Measurements from ENCODE around the gene SSBP3. TPM values are rescaled to one million over a fixed set of nuclear protein-coding genes. Genes with fewer than 3 reads are reported as not detected.
A peak's percentile ranks its signal among the peaks of the same experiment; 100 is the strongest.

SSBP3 gene
- total and polyA plus RNA-seq, 2 donors from 2014 or later: 33.3 to 49.6 TPM

GRCh38 chr1:54380290-54380882 lies 25.8 kb downstream of the SSBP3 start:
- H3K9me3 ChIP-seq (ENCODE audit: control insufficient read depth in 2 of 3, insufficient read depth in 1 of 3, low read length in 3 of 3): no peaks in the 10 kb centered on the region
- peaks cover 0 to 7% (median 0%) of the 10 kb centered on the region in 3 donors for H3K36me3 ChIP-seq (ENCODE audit: control insufficient read depth in 2 of 3, insufficient read depth in 3 of 3, low read length in 3 of 3)
- H3K27me3 ChIP-seq (ENCODE audit: control insufficient read depth, insufficient read depth, low read length): no peaks in the 10 kb centered on the region
- H3K4me1 ChIP-seq (ENCODE audit: control insufficient read depth in 2 of 3, insufficient read depth in 2 of 3, low read depth in 1 of 3, low read length in 3 of 3): peaks cover 0 to 40% (median 26%) of the 10 kb centered on the region in 3 donors
- H3K9ac ChIP-seq (ENCODE audit: low read length in 3 of 3): peak overlapping the region in 1 of 3 donors; percentile 46
- intact Hi-C loops (cut with DNase I): no loop called here
- FAIRE-seq: no peak
- no peak overlapping the region for H3K27ac ChIP-seq (ENCODE audit: low read depth in 2 of 2, low read length in 2 of 2)
- TF ChIP-seq CTCF (IDR thresholded peaks at IDR 0.05; ENCODE audit: borderline replicate concordance, extremely low read depth, insufficient read depth): no peak
- H3K4me3 ChIP-seq (ENCODE audit: low read length in 3 of 3): no peak overlapping the region
- peak in 1 of 5 donors; percentile 37 for DNase-seq

GRCh38 chr1:54379555-54380289 lies 26.5 kb downstream of the SSBP3 start:
- Histone ChIP-seq H3K9ac (ENCODE audit: low read length in 3 of 3) (peak overlapping the region in 1 of 3 donors; percentile 46), H3K27ac (ENCODE audit: low read depth in 2 of 2, low read length in 2 of 2) (no peak overlapping the region)
- intact Hi-C loops (cut with DNase I): no loop called here

GRCh38 chr1:54378874-54379554 lies 27.2 kb downstream of the SSBP3 start:
- intact Hi-C loops (cut with DNase I): no loop called here
- Histone ChIP-seq H3K27me3 (ENCODE audit: control insufficient read depth, insufficient read depth, low read length) (no peaks in the 10 kb centered on the region), H3K9me3 (ENCODE audit: control insufficient read depth in 2 of 3, insufficient read depth in 1 of 3, low read length in 3 of 3) (no peaks in the 10 kb centered on the region), H3K27ac (ENCODE audit: low read depth in 2 of 2, low read length in 2 of 2) (no peak overlapping the region), H3K4me3 (ENCODE audit: low read length in 3 of 3) (no peak overlapping the region), H3K36me3 (ENCODE audit: control insufficient read depth in 2 of 3, insufficient read depth in 3 of 3, low read length in 3 of 3) (peaks cover 0 to 7% (median 0%) of the 10 kb centered on the region in 3 donors), H3K4me1 (ENCODE audit: control insufficient read depth in 2 of 3, insufficient read depth in 2 of 3, low read depth in 1 of 3, low read length in 3 of 3) (peaks cover 0 to 34% (median 21%) of the 10 kb centered on the region in 3 donors), H3K9ac (ENCODE audit: low read length in 3 of 3) (no peak overlapping the region)
- DNase-seq: peak in 1 of 5 donors; percentile 30
- TF ChIP-seq CTCF (IDR thresholded peaks at IDR 0.05; ENCODE audit: borderline replicate concordance, extremely low read depth, insufficient read depth): no peak
- no peak for FAIRE-seq

More at GRCh38 chr1:54379555-54380289, 26.5 kb downstream of the SSBP3 start:
- Histone ChIP-seq H3K9me3 (ENCODE audit: control insufficient read depth in 2 of 3, insufficient read depth in 1 of 3, low read length in 3 of 3) (no peaks in the 10 kb centered on the region), H3K4me1 (ENCODE audit: control insufficient read depth in 2 of 3, insufficient read depth in 2 of 3, low read depth in 1 of 3, low read length in 3 of 3) (peaks cover 0 to 36% (median 21%) of the 10 kb centered on the region in 3 donors), H3K36me3 (ENCODE audit: control insufficient read depth in 2 of 3, insufficient read depth in 3 of 3, low read length in 3 of 3) (peaks cover 0 to 7% (median 0%) of the 10 kb centered on the region in 3 donors), H3K27me3 (ENCODE audit: control insufficient read depth, insufficient read depth, low read length) (no peaks in the 10 kb centered on the region), H3K4me3 (ENCODE audit: low read length in 3 of 3) (no peak overlapping the region)
- TF ChIP-seq CTCF (IDR thresholded peaks at IDR 0.05; ENCODE audit: borderline replicate concordance, extremely low read depth, insufficient read depth): no peak
- peak in 4 of 5 donors; percentile 48 to 84 (median 69) for DNase-seq
- no peak for FAIRE-seq
